K562 (cell line): Measurements from ENCODE around the gene GPR157. TPM values are rescaled to one million over a fixed set of nuclear protein-coding genes. Genes with fewer than 3 reads are reported as not detected.

Experiments
- ATAC-seq: fragments of 200-7000 bp; cut with Tn5 transposase; 3 replicates; pipeline ENCODE4 v1.9.1; 2020; ENCODE audit warnings: moderate library complexity
- BruUV-seq: library from RNA; stranded (reverse); fragments of 400-500 nt; replicated peaks from 2 replicates; lab custom pipeline; 2021; lab: Mats Ljungman, UMichigan
- CTCF ChIA-PET: fragments of 300-600 bp; formaldehyde crosslinking; extraction: SDS; loops from one replicate; lab custom pipeline; 2021; ENCODE audit warnings: low intra/inter-chr PET ratio; lab: Yijun Ruan, JAX
- POLR2A ChIA-PET: fragments of 300-600, 350-650 bp; sonication (Branson Sonifier 250); formaldehyde crosslinking; extraction: SDS; loops from one replicate; lab custom pipeline; 2021; ENCODE audit warnings: antibody characterized with exemption, inconsistent platforms; lab: Yijun Ruan, JAX
- DNase-seq, 4 experiments: peaks; one replicate each; pipeline versions ENCODE4 v3.0.0 to v3.0.0-alpha.2; 2011 to 2018; ENCODE audit warnings: low spot score in 3 of 4, mixed read lengths in 3 of 4; ENCODE audit errors: extremely low read depth in 1 of 4
- FAIRE-seq: peaks from 2 replicates; lab custom pipeline; 2011; peaks lifted over from hg19 to GRCh38; lab: Jason Lieb, UNC
- H2AFZ ChIP-seq: 2 replicates; pipeline ENCODE4 v1.6.0; 2011; ENCODE audit warnings: low read depth, low read length, control low read depth, inconsistent platforms
- H3K27ac ChIP-seq: fragments of 200-600 bp; 3 replicates; pipeline ENCODE4 v1.8.0; 2011; ENCODE audit warnings: low read depth, mild to moderate bottlenecking, control low read depth, inconsistent platforms, low read length, moderate library complexity, mixed read lengths; ENCODE audit errors: extremely low read depth
- H3K27me3 ChIP-seq, 2 experiments: fragments of 300-600 bp in 1 of 2; 2 replicates in 1 of 2; 3 replicates in 1 of 2; pipeline versions ENCODE4 v1.6.0 to v1.8.0; 2011; ENCODE audit warnings: inconsistent platforms in 2 of 2, low read length in 2 of 2, mild to moderate bottlenecking in 1 of 2, mixed read lengths in 1 of 2, moderate library complexity in 1 of 2; ENCODE audit not compliant: control insufficient read depth in 2 of 2, insufficient read depth in 2 of 2
- H3K36me3 ChIP-seq: fragments of 300-600 bp; 3 replicates; pipeline ENCODE4 v1.8.0; 2011; ENCODE audit warnings: mild to moderate bottlenecking, low read length, inconsistent platforms; ENCODE audit not compliant: control insufficient read depth, insufficient read depth
- H3K4me1 ChIP-seq, 2 experiments: fragments of 200-600 bp in 1 of 2; replicated peaks in 1 of 2; 2 replicates in 1 of 2; 3 replicates in 1 of 2; pipeline versions ENCODE4 v1.5.1 to v1.8.0; 2011; ENCODE audit warnings: inconsistent platforms in 2 of 2, low read length in 2 of 2, mild to moderate bottlenecking in 1 of 2, mixed read lengths in 1 of 2, moderate library complexity in 1 of 2; ENCODE audit not compliant: control insufficient read depth in 2 of 2, insufficient read depth in 2 of 2
- H3K4me2 ChIP-seq: 2 replicates; pipeline ENCODE4 v1.6.1; 2011; ENCODE audit warnings: low read length, control low read depth, inconsistent platforms, mixed read lengths; ENCODE audit not compliant: insufficient read depth
- H3K4me3 ChIP-seq: fragments of 200-600 bp; sonication (generic), shearing (Covaris generic); 2 replicates; pipeline ENCODE4 v1.5.1; 2016; ENCODE audit warnings: control low read depth, inconsistent platforms
- H3K79me2 ChIP-seq: fragments of 200-600 bp; 3 replicates; pipeline ENCODE4 v1.8.0; 2011; ENCODE audit warnings: low read length, inconsistent platforms; ENCODE audit not compliant: control insufficient read depth, insufficient read depth
- H3K9ac ChIP-seq, 2 experiments: 2 replicates each; pipeline versions ENCODE4 v1.6.0 to v1.6.1; 2011; ENCODE audit warnings: low read depth in 2 of 2, low read length in 2 of 2, control low read depth in 1 of 2, inconsistent platforms in 1 of 2, mild to moderate bottlenecking in 1 of 2, mixed read lengths in 1 of 2; ENCODE audit not compliant: insufficient read depth in 1 of 2
- H3K9me1 ChIP-seq: one replicate; pipeline ENCODE4 v1.6.0; 2011; ENCODE audit warnings: inconsistent platforms, mild to moderate bottlenecking, low read length, moderate library complexity; ENCODE audit not compliant: control insufficient read depth, insufficient read depth
- H3K9me3 ChIP-seq: replicated peaks from 2 replicates; pipeline ENCODE4 v1.5.1; 2011; ENCODE audit warnings: low read depth, low read length, inconsistent platforms; ENCODE audit not compliant: control insufficient read depth, insufficient read depth
- H4K20me1 ChIP-seq: replicated peaks from 2 replicates; pipeline ENCODE4 v1.6.1; 2011; ENCODE audit warnings: low read length, inconsistent platforms, mixed read lengths; ENCODE audit not compliant: control insufficient read depth, insufficient read depth
- EP400 ChIP-seq: fragments of 450-650 bp; IDR thresholded peaks from 2 replicates; pipeline ENCODE4 v1.6.1; 2017; ENCODE audit warnings: antibody characterized with exemption, mild to moderate bottlenecking, moderate library complexity
- KLF10 ChIP-seq: fragments of 250-450 bp; sonication (Bioruptor Pico); IDR thresholded peaks from 2 replicates; pipeline ENCODE4 v1.6.1; 2021; ENCODE audit warnings: matching md5 sums
- NFIX ChIP-seq: fragments of 250-450 bp; sonication (Bioruptor Pico); IDR thresholded peaks from 2 replicates; pipeline ENCODE4 v1.4.0; 2020; ENCODE audit warnings: low read depth, mild to moderate bottlenecking, moderate library complexity
- PBX2 ChIP-seq, 2 experiments: IDR thresholded peaks in 1 of 2; conservative IDR thresholded peaks in 1 of 2; 2 replicates each; pipeline ENCODE4 v1.6.1; 2016; ENCODE audit warnings: low read depth in 2 of 2, mild to moderate bottlenecking in 1 of 2, missing compliant biosample characterization in 1 of 2, missing genetic modification characterization in 1 of 2, moderate library complexity in 1 of 2
- THAP7 ChIP-seq: fragments of 250-450 bp; sonication (Bioruptor Pico); IDR thresholded peaks from 2 replicates; pipeline ENCODE4 v1.5.0; 2021
- WGBS: fragments of 100-300 bp; shearing (Covaris generic); methylation state at CpG from one replicate; pipeline ENCODE4 v1.1.6; 2016; ENCODE audit warnings: low coverage, mixed read lengths; ENCODE audit not compliant: insufficient coverage; ENCODE audit errors: missing lambda C conversion rate; 5-methylcytosine and 5-hydroxymethylcytosine counted together
- in situ Hi-C: fragments of 300-500 bp; cut with MboI; formaldehyde crosslinking; loops from 4 replicates; pipeline ENCODE4 v1.15.0; 2018; ENCODE audit warnings: inconsistent platforms, mixed read lengths
- intact Hi-C: fragments of 100-400 bp; cut with micrococcal nuclease; formaldehyde crosslinking; loops from 2 replicates; pipeline ENCODE4 v1.14.2; 2022
- polyA plus RNA-seq, 8 experiments: library from polyadenylated mRNA; depleted of rRNA in 4 of 8; stranded (reverse) in 5 of 8; unstranded in 3 of 8; fragments of >200 nt; fragmentation: Nextera tagmentation in 2 of 8; fragmentation: Illumina TruSeq in 1 of 8; extraction: Ambion mirVana in 2 of 8; extraction: Trizol in 1 of 8; gene quantifications; 2 replicates each; pipeline versions ENCODE4 v1.2.1 to v1.2.3, GENCODE V29; 2011 to 2014; ENCODE audit warnings: inconsistent platforms in 1 of 8, missing spikeins in 1 of 8
- total RNA-seq, 7 experiments: library from RNA; depleted of rRNA in 6 of 7; stranded (reverse); fragments of >200 nt in 6 of 7; fragmentation: Illumina TruSeq in 2 of 7; extraction: Trizol in 2 of 7; gene quantifications; 2 replicates each; pipeline versions ENCODE4 v1.2.1 to v1.2.3, GENCODE V29; 2011 to 2021; ENCODE audit warnings: low replicate concordance in 1 of 7
- TF ChIP-seq, protein P1 (sequence below): sonication (generic); formaldehyde crosslinking; IDR thresholded peaks from 2 replicates; pipeline ENCODE4 v1.8.0; 2022; ENCODE audit warnings: mild to moderate bottlenecking, low read depth, missing genetic modification reagents

Gene GPR157
- total and polyA plus RNA-seq, 9 of the 15 experiments (the other 6 are each of a cell fraction or from before 2014, with no cell fraction given): 0.01 to 0.18 (median 0.04) TPM; not detected in 4

DNA sequence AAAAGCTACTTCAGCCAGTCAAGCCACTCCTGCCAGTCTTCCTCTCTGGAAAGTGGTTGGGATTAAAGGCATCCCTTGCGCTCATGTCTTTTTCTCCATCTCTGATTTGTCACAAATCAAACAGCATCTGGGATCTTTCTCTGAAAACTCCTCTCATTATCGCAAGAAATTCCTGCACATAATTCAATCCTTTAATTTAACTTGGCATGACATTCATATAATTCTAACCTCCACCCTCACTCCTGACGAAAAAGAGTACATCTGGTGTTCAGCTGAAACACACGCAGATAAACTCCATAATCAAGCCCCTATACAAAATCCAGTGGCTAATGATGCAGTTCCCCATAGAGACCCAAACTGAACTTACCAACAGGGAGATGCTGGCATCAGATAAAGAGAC lies 40.1 kb downstream of the GPR157 start:
- Histone ChIP-seq H3K79me2 (no peaks in the 10 kb centered on the region), H3K36me3 (no peaks in the 10 kb centered on the region), H3K9me3 (no peaks in the 10 kb centered on the region; the same call in 1 of the 2 replicates), H2AFZ (no peak overlapping the region), H4K20me1 (no peaks in the 10 kb centered on the region), H3K4me2 (no peak overlapping the region), H3K27me3 (peaks cover 50 to 61% of the 10 kb centered on the region in 2 experiments; a peak in 4 of 5 replicates), H3K4me3 (no peak overlapping the region), H3K9me1 (no peaks in the 10 kb centered on the region), H3K27ac (no peak overlapping the region), H3K4me1 (no peaks in the 10 kb centered on the region), H3K9ac (no peak overlapping the region)
- no TSS peak for BruUV-seq
- intact Hi-C loops: no loop called here
- ChIA-PET CTCF (no interaction called here), POLR2A (no interaction called here)
- in situ Hi-C loops: no loop called here
- FAIRE-seq (no peak), ATAC-seq (no peak), DNase-seq (no peak)
- TF ChIP-seq, protein P1, sequence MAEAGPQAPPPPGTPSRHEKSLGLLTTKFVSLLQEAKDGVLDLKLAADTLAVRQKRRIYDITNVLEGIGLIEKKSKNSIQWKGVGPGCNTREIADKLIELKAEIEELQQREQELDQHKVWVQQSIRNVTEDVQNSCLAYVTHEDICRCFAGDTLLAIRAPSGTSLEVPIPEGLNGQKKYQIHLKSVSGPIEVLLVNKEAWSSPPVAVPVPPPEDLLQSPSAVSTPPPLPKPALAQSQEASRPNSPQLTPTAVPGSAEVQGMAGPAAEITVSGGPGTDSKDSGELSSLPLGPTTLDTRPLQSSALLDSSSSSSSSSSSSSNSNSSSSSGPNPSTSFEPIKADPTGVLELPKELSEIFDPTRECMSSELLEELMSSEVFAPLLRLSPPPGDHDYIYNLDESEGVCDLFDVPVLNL (CRISPR knock-in tag): no peak
- no peak for TF ChIP-seq NFIX
- TF ChIP-seq KLF10 (CRISPR knock-in tag): no peak
- TF ChIP-seq PBX2 (CRISPR knock-in tag; IDR thresholded peaks at IDR 0.05; ENCODE audit: low read depth): no peak
- TF ChIP-seq PBX2 (tag; conservative IDR thresholded peaks at IDR 0.05; ENCODE audit: low read depth): no peak
- no peak for TF ChIP-seq EP400
- no peak for TF ChIP-seq THAP7 (CRISPR knock-in tag)
- 1% methylated on average over 4 of the region's 4 CpGs for WGBS
